ENCODE measurements around the gene DEPDC1B.

DNA sequence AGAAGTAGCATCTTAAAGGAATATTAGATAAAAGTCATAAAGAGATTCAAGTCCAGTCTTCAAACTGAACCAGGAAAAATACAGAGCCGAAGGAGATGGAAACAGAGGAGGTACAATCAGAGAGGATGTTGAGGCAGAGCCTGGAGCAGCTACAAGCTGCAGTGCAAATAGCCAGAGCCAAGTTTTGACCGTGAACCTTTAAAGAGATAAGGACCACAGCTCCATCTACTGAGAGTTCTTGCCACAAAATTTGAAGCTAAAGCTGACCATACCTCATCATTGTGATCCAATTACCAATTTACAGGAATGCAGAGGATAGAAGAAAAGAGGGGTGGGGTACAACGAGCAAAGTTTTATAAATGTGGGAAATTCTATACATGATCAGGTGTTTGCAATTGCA lies 10.4 kb upstream of the DEPDC1B start:
- TF ChIP-seq POLR2A (IDR thresholded peaks at IDR 0.05; ENCODE audit: low read length) (no peak), GATA1 (IDR thresholded peaks at IDR 0.05; ENCODE audit: low read depth, low read length) (no peak)

All from erythroblast (primary cell).